Keratinocyte (primary cell): ENCODE results near the gene CRTAP. TPM values are rescaled to one million over a fixed set of nuclear protein-coding genes. Genes with fewer than 3 reads are reported as not detected.

Experiments used
- DNase-seq: peaks from one replicate; pipeline ENCODE4 v3.0.0-alpha.2; 2011; ENCODE audit warnings: low read depth, missing footprints, low spot score
- FAIRE-seq: peaks from 2 replicates; lab custom pipeline; 2011; peaks lifted over from hg19 to GRCh38; lab: Jason Lieb, UNC
- H2AFZ ChIP-seq: 2 replicates; pipeline ENCODE4 v1.6.0; 2012; ENCODE audit warnings: low read length, control low read depth, inconsistent platforms; ENCODE audit not compliant: control insufficient read depth
- H3K27ac ChIP-seq: 2 replicates; pipeline ENCODE4 v1.5.1; 2011; ENCODE audit warnings: low read length; ENCODE audit not compliant: control insufficient read depth, insufficient read depth
- H3K27me3 ChIP-seq: 3 replicates; pipeline ENCODE4 v1.6.0; 2011; ENCODE audit warnings: low read length; ENCODE audit not compliant: control insufficient read depth, insufficient read depth; ENCODE audit errors: extremely low read depth
- H3K36me3 ChIP-seq, 2 experiments: 2 replicates in 1 of 2; 3 replicates in 1 of 2; pipeline ENCODE4 v1.5.1; 2011; ENCODE audit warnings: low read length in 2 of 2, mild to moderate bottlenecking in 1 of 2; ENCODE audit not compliant: control insufficient read depth in 2 of 2, insufficient read depth in 2 of 2; ENCODE audit errors: extremely low read depth in 1 of 2
- H3K4me1 ChIP-seq: 3 replicates; pipeline ENCODE4 v1.5.1; 2011; ENCODE audit warnings: low read length; ENCODE audit not compliant: control insufficient read depth, insufficient read depth; ENCODE audit errors: extremely low read depth
- H3K4me2 ChIP-seq: 3 replicates; pipeline ENCODE4 v1.6.0; 2011; ENCODE audit warnings: low read depth, low read length; ENCODE audit not compliant: control insufficient read depth, insufficient read depth; ENCODE audit errors: extremely low read depth
- H3K4me3 ChIP-seq, 3 experiments: fragments of 200-600 bp in 1 of 3; sonication (generic) in 1 of 3; 2 replicates in 2 of 3; 3 replicates in 1 of 3; pipeline ENCODE4 v1.5.1; 2011 to 2016; ENCODE audit warnings: low read length in 3 of 3, mild to moderate bottlenecking in 3 of 3, control low read depth in 2 of 3, inconsistent platforms in 1 of 3, low read depth in 1 of 3, mixed read lengths in 1 of 3, mixed run types in 1 of 3, moderate library complexity in 1 of 3; ENCODE audit not compliant: control insufficient read depth in 2 of 3, insufficient read depth in 2 of 3; ENCODE audit errors: extremely low read depth in 1 of 3
- H3K79me2 ChIP-seq: 2 replicates; pipeline ENCODE4 v1.6.0; 2012; ENCODE audit warnings: low read length; ENCODE audit not compliant: control insufficient read depth, insufficient read depth
- H3K9ac ChIP-seq: 3 replicates; pipeline ENCODE4 v1.6.0; 2011; ENCODE audit warnings: low read length; ENCODE audit not compliant: control insufficient read depth, insufficient read depth; ENCODE audit errors: extremely low read depth
- H3K9me1 ChIP-seq: 3 replicates; pipeline ENCODE4 v1.6.0; 2011; ENCODE audit warnings: low read length; ENCODE audit not compliant: control insufficient read depth, insufficient read depth; ENCODE audit errors: extremely low read depth
- H3K9me3 ChIP-seq: 2 replicates; pipeline ENCODE4 v1.5.1; 2012; ENCODE audit warnings: low read depth, low read length; ENCODE audit not compliant: control insufficient read depth
- H4K20me1 ChIP-seq: 3 replicates; pipeline ENCODE4 v1.6.0; 2011; ENCODE audit warnings: low read length; ENCODE audit not compliant: control insufficient read depth, insufficient read depth; ENCODE audit errors: extremely low read depth
- CTCF ChIP-seq, 3 experiments: IDR thresholded peaks in 1 of 3; conservative IDR thresholded peaks in 1 of 3; optimal IDR thresholded peaks in 1 of 3; 2 replicates in 2 of 3; 3 replicates in 1 of 3; pipeline versions ENCODE3 to v1.5.1; 2011; ENCODE audit warnings: low read length in 3 of 3, mild to moderate bottlenecking in 3 of 3, moderate library complexity in 2 of 3, control low read depth in 1 of 3, inconsistent platforms in 1 of 3; ENCODE audit not compliant: insufficient read depth in 2 of 3; ENCODE audit errors: extremely low read depth in 1 of 3
- EZH2 ChIP-seq: IDR thresholded peaks from one replicate; pipeline ENCODE4 v1.6.1; 2012; ENCODE audit warnings: inconsistent platforms, mild to moderate bottlenecking, low read length, moderate library complexity
- dilution Hi-C: fragments of 300-500 bp; cut with MboI; formaldehyde crosslinking; loops from one replicate; pipeline ENCODE4 v1.7.0; 2020; ENCODE audit warnings: low sequenced_read_pairs; ENCODE audit not compliant: extremely low pct_ligation_motif_present
- polyA plus RNA-seq, 5 experiments: library from polyadenylated mRNA; depleted of rRNA in 3 of 5; stranded (reverse) in 3 of 5; stranded (forward) in 1 of 5; unstranded in 1 of 5; fragments of >200 nt; gene quantifications; 1 replicate in 1 of 5; 2 replicates in 3 of 5; 3 replicates in 1 of 5; pipeline versions ENCODE4 v1.2.1 to v1.2.3, GENCODE V29; 2011 to 2012; ENCODE audit warnings: missing spikeins in 2 of 5, low read depth in 1 of 5, low replicate concordance in 1 of 5

Gene CRTAP
- polyA plus RNA-seq, 1 donor (not counting 4 experiments of a cell fraction or from before 2014, with no cell fraction given), result 170 TPM

GRCh38 chr3:33100229-33100628, 13.6 kb upstream of the CRTAP start:
- no peak overlapping the region for H3K27ac ChIP-seq
- no peak overlapping the region for H3K4me3 ChIP-seq
- no peak for DNase-seq
- TF ChIP-seq CTCF (optimal IDR thresholded peaks at IDR 0.05 in 1 of 3, IDR thresholded peaks at IDR 0.05 in 1 of 3, conservative IDR thresholded peaks at IDR 0.05 in 1 of 3; ENCODE audit: extremely low read depth in 1 of 3, insufficient read depth in 2 of 3, low read length in 3 of 3) (no peak), EZH2 (no peak)
- no peak overlapping the region for H2AFZ ChIP-seq
- no peaks in the 10 kb centered on the region for H3K36me3 ChIP-seq
- H3K9me1 ChIP-seq, result peaks cover 3% of the 10 kb centered on the region
- H3K9me3 ChIP-seq, result no peaks in the 10 kb centered on the region
- H4K20me1 ChIP-seq, result peaks cover 3% of the 10 kb centered on the region
- peaks cover 17% of the 10 kb centered on the region for H3K79me2 ChIP-seq
- H3K9ac ChIP-seq, result no peak overlapping the region
- dilution Hi-C loops, result no loop called here
- H3K27me3 ChIP-seq, result no peaks in the 10 kb centered on the region
- H3K4me2 ChIP-seq, result no peak overlapping the region
- H3K4me1 ChIP-seq, result peaks cover 5% of the 10 kb centered on the region
- FAIRE-seq, result no peak

GRCh38 chr3:33103034-33103433, 10.8 kb upstream of the CRTAP start:
- H3K9me1 ChIP-seq, result no peaks in the 10 kb centered on the region
- no peak overlapping the region for H3K9ac ChIP-seq
- H3K27ac ChIP-seq, result no peak overlapping the region

More at GRCh38 chr3:33103034-33103433, 10.8 kb upstream of the CRTAP start:
- Histone ChIP-seq H2AFZ (no peak overlapping the region), H3K4me1 (no peaks in the 10 kb centered on the region), H3K4me2 (no peak overlapping the region), H3K79me2 (no peaks in the 10 kb centered on the region), H3K27me3 (no peaks in the 10 kb centered on the region), H3K36me3 (no peaks in the 10 kb centered on the region), H3K9me3 (no peaks in the 10 kb centered on the region), H4K20me1 (no peaks in the 10 kb centered on the region), H3K4me3 (no peak overlapping the region)
- no peak for DNase-seq
- TF ChIP-seq CTCF (optimal IDR thresholded peaks at IDR 0.05 in 1 of 3, IDR thresholded peaks at IDR 0.05 in 1 of 3, conservative IDR thresholded peaks at IDR 0.05 in 1 of 3; ENCODE audit: extremely low read depth in 1 of 3, insufficient read depth in 2 of 3, low read length in 3 of 3) (no peak), EZH2 (no peak)
- dilution Hi-C loops, result no loop called here
- no peak for FAIRE-seq
